Measurements from ENCODE around the gene ANO2.

- TF ChIP-seq EZH2 (IDR thresholded peaks at IDR 0.05; ENCODE audit: low read length, unreplicated experiment): no peak
- no peak for TF ChIP-seq CTCF (conservative IDR thresholded peaks at IDR 0.05; ENCODE audit: low read depth, low read length)
Observed at GRCh38 chr12:5590316-5590715, 354.7 kb downstream of the ANO2 start.
